Measurements from ENCODE around the gene CNOT4.

DNA sequence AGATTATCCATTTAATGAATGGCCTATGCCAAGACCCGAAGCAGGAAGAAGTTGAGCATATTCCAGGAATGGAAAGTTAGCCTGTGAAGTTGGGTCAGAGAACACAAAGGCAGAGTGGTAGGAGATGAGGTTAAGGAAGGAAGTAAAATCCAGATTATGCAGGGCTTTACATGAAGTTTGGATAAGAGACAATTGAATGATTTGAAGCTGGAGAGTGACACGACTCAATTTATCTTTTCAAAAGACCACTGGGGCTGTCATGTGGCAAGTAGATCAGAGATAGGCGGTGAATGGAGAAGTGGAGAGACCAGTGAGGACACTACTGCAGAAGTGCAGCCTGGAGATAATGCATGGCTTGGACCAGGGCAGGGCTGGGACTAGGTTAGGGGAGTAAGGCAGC is 7.2 kb upstream of the CNOT4 start:
- TF ChIP-seq U2AF2 (IDR thresholded peaks at IDR 0.05; ENCODE audit: low read depth, low read length) (no peak), ZFX (CRISPR knock-in tag; IDR thresholded peaks at IDR 0.05; ENCODE audit: low read depth) (no peak), HDAC6 (IDR thresholded peaks at IDR 0.05; ENCODE audit: low read depth, low read length) (no peak), IKZF1 (IDR thresholded peaks at IDR 0.05) (no peak)

Measured in HepG2 (cell line).